Smooth muscle cell (in vitro differentiated cells): ENCODE results near the gene PKHD1. TPM values are rescaled to one million over a fixed set of nuclear protein-coding genes. Genes with fewer than 3 reads are reported as not detected.

Experiments used
- DNase-seq: peaks from one replicate; lab custom pipeline; 2025; ENCODE audit not compliant: unreplicated experiment; lab: John Stamatoyannopoulos, UW
- H2AFZ ChIP-seq: fragments of 200-600 bp; sonication (generic); 2 replicates; pipeline ENCODE4 v1.6.0; 2016; ENCODE audit warnings: antibody characterized with exemption, low read depth, mild to moderate bottlenecking
- H3F3A ChIP-seq: fragments of 200-600 bp; sonication (generic); 2 replicates; pipeline ENCODE4 v1.6.0; 2017; ENCODE audit warnings: antibody characterized with exemption, low read depth
- H3K27ac ChIP-seq: fragments of 200-600 bp; sonication (generic); 2 replicates; pipeline ENCODE4 v1.5.1; 2016; ENCODE audit warnings: low read depth, mild to moderate bottlenecking
- H3K27me3 ChIP-seq: fragments of 200-600 bp; sonication (generic); 2 replicates; pipeline ENCODE4 v1.6.1; 2016; ENCODE audit warnings: low read depth, mild to moderate bottlenecking
- H3K36me3 ChIP-seq: fragments of 200-600 bp; sonication (generic); 2 replicates; pipeline ENCODE4 v1.5.1; 2016; ENCODE audit warnings: low read depth
- H3K4me1 ChIP-seq: fragments of 200-600 bp; sonication (generic); 2 replicates; pipeline ENCODE4 v1.5.1; 2016; ENCODE audit warnings: low read depth
- H3K4me2 ChIP-seq: fragments of 200-600 bp; sonication (generic); 2 replicates; pipeline ENCODE4 v1.6.0; 2016; ENCODE audit warnings: mild to moderate bottlenecking
- H3K4me3 ChIP-seq: fragments of 200-600 bp; sonication (generic); 2 replicates; pipeline ENCODE4 v1.5.1; 2016; ENCODE audit warnings: mild to moderate bottlenecking
- H3K79me2 ChIP-seq: fragments of 200-600 bp; sonication (generic); 2 replicates; pipeline ENCODE4 v1.6.0; 2016; ENCODE audit warnings: low read depth, mild to moderate bottlenecking
- H3K9ac ChIP-seq: fragments of 200-600 bp; sonication (generic); 2 replicates; pipeline ENCODE4 v1.6.0; 2016; ENCODE audit warnings: low read depth
- H3K9me3 ChIP-seq: fragments of 200-600 bp; sonication (generic); replicated peaks from 2 replicates; pipeline ENCODE4 v1.5.1; 2016; ENCODE audit warnings: low read depth
- H4K20me1 ChIP-seq: fragments of 200-600 bp; sonication (generic); 2 replicates; pipeline ENCODE4 v1.6.0; 2016; ENCODE audit warnings: low read depth
- WGBS: methylation state at CpG from one replicate; pipeline ENCODE4 v1.1.7; 2016; ENCODE audit warnings: low lambda C conversion rate; 5-methylcytosine and 5-hydroxymethylcytosine counted together
- polyA plus RNA-seq: library from polyadenylated mRNA; unstranded; fragments of >200 nt; fragmentation: Nextera tagmentation; extraction: Ambion mirVana; gene quantifications from 2 replicates; pipeline ENCODE4 v1.2.1, GENCODE V29; 2016
- total RNA-seq: library from RNA; depleted of rRNA; stranded (reverse); fragments of >200 nt; gene quantifications from 2 replicates; pipeline ENCODE4 v1.2.3, GENCODE V29; 2014
- TF ChIP-seq, protein P1 (sequence below): fragments of 200-600 bp; sonication (generic); IDR thresholded peaks from 2 replicates; pipeline ENCODE4 v1.5.1; 2017; ENCODE audit warnings: borderline replicate concordance, mild to moderate bottlenecking, antibody characterized with exemption; ENCODE audit not compliant: insufficient read depth, poor library complexity, severe bottlenecking

PKHD1 gene
- total and polyA plus RNA-seq, 2 experiments from 2014 or later, result not detected

DNA sequence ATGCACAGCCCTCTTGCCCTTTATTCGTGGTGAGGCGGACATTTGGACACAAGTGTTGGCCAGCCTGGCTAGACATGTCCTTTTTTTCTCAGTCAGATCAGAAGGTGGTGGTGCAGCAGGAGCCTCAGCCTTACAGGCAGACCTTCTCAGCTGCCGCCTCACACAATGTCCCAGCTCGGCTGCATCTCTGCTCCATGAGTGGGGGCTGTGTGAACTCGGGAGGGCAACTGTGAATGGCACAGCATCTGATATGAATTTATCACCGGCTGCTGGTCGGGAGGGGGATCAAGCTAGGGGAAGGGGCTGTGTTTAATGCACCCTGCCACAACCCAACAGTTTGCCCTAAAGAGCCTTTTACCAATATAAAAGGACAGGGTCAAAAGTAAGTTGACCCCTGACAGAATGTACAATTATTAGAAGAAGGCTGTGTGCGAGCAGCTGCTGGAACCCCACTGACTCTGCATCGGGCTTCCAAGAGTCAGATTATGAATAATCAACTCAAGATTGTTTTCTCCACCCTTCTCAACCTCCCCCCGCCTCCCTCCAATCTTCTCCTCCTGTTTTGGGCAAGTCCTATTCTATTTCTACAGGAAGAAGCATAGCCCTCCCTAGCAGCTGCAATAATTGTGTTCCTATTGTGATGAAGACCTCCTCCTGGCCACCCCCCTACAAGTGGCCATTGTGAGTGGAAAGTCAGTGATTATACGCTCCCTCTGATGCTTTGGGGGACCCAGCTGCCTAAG lies 245.2 kb downstream of the PKHD1 start:
- no peak overlapping the region for H2AFZ ChIP-seq
- no peaks in the 10 kb centered on the region for H3K9me3 ChIP-seq
- no peak for DNase-seq
- TF ChIP-seq, protein P1, sequence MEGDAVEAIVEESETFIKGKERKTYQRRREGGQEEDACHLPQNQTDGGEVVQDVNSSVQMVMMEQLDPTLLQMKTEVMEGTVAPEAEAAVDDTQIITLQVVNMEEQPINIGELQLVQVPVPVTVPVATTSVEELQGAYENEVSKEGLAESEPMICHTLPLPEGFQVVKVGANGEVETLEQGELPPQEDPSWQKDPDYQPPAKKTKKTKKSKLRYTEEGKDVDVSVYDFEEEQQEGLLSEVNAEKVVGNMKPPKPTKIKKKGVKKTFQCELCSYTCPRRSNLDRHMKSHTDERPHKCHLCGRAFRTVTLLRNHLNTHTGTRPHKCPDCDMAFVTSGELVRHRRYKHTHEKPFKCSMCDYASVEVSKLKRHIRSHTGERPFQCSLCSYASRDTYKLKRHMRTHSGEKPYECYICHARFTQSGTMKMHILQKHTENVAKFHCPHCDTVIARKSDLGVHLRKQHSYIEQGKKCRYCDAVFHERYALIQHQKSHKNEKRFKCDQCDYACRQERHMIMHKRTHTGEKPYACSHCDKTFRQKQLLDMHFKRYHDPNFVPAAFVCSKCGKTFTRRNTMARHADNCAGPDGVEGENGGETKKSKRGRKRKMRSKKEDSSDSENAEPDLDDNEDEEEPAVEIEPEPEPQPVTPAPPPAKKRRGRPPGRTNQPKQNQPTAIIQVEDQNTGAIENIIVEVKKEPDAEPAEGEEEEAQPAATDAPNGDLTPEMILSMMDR, result no peak
- H4K20me1 ChIP-seq, result no peaks in the 10 kb centered on the region
- no peaks in the 10 kb centered on the region for H3K27me3 ChIP-seq
- H3F3A ChIP-seq, result no peaks in the 10 kb centered on the region
- no peak overlapping the region for H3K4me2 ChIP-seq
- WGBS, result 86% methylated on average over 11 of the region's 11 CpGs
- H3K79me2 ChIP-seq, result no peaks in the 10 kb centered on the region
- H3K9ac ChIP-seq, result no peak overlapping the region
- no peak overlapping the region for H3K27ac ChIP-seq
- H3K4me3 ChIP-seq, result no peak overlapping the region
- H3K4me1 ChIP-seq, result peaks cover 27% of the 10 kb centered on the region
- no peaks in the 10 kb centered on the region for H3K36me3 ChIP-seq

- Histone ChIP-seq H3K4me3 (no peak overlapping the region), H3K36me3 (no peaks in the 10 kb centered on the region), H3K4me2 (no peak overlapping the region), H3F3A (no peaks in the 10 kb centered on the region), H3K9ac (no peak overlapping the region), H3K27ac (no peak overlapping the region), H3K79me2 (no peaks in the 10 kb centered on the region), H2AFZ (peak overlapping the region; percentile 33), H3K27me3 (no peaks in the 10 kb centered on the region), H3K9me3 (no peaks in the 10 kb centered on the region), H3K4me1 (peaks cover 27% of the 10 kb centered on the region), H4K20me1 (no peaks in the 10 kb centered on the region)
- WGBS, result 76% methylated on average over 2 of the region's 2 CpGs
- no peak for DNase-seq
- TF ChIP-seq, protein P1, result no peak
These were observed 245.8 kb downstream of the PKHD1 start for GRCh38 chr6:51841626-51842025.

GRCh38 chr6:51839726-51840374 lies 247.6 kb downstream of the PKHD1 start:
- H3F3A ChIP-seq, result no peaks in the 10 kb centered on the region
- TF ChIP-seq, protein P1, result no peak
- H3K9me3 ChIP-seq, result no peaks in the 10 kb centered on the region
- H3K4me3 ChIP-seq, result no peak overlapping the region
- no peaks in the 10 kb centered on the region for H3K36me3 ChIP-seq
- H3K27ac ChIP-seq, result no peak overlapping the region
- H2AFZ ChIP-seq, result peak overlapping the region; percentile 55
- H3K27me3 ChIP-seq, result no peaks in the 10 kb centered on the region
- no peak overlapping the region for H3K9ac ChIP-seq
- no peaks in the 10 kb centered on the region for H4K20me1 ChIP-seq
- WGBS, result 17% methylated on average over 4 of the region's 4 CpGs
- H3K4me1 ChIP-seq, result peaks cover 27% of the 10 kb centered on the region
- DNase-seq, result no peak
- H3K4me2 ChIP-seq, result peak overlapping the region; percentile 57
- H3K79me2 ChIP-seq, result no peaks in the 10 kb centered on the region
